ENCODE data around the gene MAPT.
"Not testable (repeated sequence)": the region's sequence is repeated elsewhere in the genome, so short reads cannot be mapped to it uniquely, and the experiment has no call there.

Gene MAPT

DNA sequence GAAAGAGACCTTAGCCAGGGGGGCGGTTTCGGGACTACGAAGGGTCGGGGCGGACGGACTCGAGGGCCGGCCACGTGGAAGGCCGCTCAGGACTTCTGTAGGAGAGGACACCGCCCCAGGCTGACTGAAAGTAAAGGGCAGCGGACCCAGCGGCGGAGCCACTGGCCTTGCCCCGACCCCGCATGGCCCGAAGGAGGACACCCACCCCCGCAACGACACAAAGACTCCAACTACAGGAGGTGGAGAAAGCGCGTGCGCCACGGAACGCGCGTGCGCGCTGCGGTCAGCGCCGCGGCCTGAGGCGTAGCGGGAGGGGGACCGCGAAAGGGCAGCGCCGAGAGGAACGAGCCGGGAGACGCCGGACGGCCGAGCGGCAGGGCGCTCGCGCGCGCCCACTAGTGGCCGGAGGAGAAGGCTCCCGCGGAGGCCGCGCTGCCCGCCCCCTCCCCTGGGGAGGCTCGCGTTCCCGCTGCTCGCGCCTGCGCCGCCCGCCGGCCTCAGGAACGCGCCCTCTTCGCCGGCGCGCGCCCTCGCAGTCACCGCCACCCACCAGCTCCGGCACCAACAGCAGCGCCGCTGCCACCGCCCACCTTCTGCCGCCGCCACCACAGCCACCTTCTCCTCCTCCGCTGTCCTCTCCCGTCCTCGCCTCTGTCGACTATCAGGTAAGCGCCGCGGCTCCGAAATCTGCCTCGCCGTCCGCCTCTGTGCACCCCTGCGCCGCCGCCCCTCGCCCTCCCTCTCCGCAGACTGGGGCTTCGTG, at the start of gene MAPT:
MAPT (plus strand) TSS at position 533 of the 763 bp plus-strand sequence. CDS start 67,784 bp downstream, outside the sequence.
- DNase-seq = peak; percentile 89

DNA sequence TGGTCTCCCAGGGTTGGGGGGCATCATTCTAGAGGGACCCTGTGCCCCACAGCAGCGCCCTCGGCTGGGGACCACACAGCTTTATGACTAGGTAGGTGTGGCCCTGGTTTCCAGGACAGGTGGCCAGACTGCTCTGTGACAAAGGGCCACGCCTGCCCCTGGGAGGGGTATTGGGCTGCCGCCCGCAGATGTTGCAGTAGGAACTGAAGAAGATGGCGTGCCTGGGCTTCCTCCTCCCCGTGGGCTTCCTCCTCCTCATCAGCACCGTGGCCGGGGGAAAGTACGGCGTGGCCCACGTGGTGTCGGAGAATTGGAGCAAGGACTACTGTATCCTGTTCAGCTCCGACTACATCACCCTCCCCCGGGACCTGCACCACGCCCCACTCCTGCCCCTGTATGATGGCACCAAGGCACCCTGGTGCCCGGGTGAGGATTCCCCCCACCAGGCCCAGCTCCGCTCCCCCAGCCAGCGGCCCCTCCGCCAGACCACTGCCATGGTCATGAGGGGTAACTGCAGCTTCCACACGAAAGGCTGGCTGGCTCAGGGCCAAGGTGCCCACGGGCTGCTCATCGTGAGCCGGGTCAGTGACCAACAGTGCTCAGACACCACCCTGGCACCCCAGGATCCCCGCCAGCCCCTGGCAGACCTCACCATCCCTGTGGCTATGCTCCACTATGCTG, 49.5 kb upstream of the MAPT start, which contains the start of gene SPPL2C:
SPPL2C (plus strand) TSS at position 187 of the 681 bp plus-strand sequence; CDS start at position 213, 26 bp downstream.
- DNase-seq = no peak

DNA sequence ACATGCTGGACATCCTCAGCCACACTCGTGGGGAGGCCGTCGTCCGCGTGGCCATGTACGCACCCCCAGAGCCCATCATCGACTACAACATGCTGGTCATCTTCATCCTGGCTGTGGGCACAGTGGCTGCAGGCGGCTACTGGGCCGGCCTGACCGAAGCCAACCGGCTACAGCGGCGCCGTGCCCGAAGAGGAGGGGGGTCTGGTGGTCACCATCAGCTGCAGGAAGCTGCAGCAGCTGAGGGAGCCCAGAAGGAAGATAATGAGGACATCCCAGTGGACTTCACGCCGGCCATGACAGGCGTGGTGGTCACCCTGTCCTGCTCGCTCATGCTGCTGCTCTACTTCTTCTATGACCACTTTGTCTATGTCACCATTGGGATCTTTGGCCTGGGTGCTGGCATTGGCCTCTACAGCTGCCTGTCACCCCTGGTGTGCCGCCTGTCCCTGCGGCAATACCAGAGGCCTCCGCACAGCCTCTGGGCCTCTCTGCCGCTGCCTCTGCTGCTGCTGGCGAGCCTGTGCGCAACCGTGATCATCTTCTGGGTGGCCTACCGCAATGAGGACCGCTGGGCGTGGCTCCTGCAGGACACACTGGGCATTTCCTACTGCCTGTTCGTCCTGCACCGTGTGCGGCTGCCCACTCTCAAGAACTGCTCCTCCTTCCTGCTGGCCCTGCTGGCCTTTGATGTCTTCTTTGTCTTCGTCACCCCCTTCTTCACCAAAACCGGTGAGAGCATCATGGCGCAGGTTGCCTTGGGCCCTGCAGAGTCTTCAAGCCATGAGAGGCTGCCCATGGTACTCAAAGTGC, 48.8 kb upstream of the MAPT start:
- DNase-seq = no peak

DNA sequence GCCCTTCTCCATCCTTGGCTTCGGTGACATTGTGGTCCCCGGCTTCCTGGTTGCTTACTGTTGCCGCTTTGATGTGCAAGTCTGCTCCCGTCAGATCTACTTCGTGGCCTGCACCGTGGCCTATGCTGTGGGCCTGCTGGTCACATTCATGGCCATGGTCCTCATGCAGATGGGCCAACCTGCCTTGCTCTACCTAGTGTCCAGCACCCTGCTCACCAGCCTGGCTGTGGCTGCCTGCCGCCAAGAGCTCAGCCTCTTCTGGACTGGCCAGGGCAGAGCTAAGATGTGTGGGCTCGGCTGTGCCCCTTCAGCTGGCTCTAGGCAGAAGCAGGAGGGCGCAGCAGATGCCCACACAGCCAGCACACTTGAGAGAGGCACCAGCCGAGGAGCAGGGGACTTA, 48.1 kb upstream of the MAPT start:
- DNase-seq = no peak

DNA sequence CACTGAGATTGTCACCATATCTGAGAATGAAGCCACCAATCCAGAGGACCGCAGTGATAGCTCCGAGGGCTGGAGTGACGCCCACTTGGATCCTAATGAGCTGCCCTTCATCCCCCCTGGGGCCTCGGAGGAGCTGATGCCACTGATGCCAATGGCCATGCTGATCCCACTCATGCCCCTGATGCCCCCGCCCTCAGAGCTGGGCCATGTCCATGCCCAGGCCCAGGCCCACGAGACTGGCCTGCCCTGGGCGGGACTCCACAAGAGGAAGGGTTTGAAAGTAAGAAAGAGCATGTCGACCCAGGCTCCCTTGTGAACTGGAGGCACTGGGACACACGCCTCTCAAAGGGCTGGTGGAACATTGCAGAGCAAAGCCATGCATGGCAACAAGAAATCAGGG, 47.7 kb upstream of the MAPT start:
- no peak for DNase-seq

DNA sequence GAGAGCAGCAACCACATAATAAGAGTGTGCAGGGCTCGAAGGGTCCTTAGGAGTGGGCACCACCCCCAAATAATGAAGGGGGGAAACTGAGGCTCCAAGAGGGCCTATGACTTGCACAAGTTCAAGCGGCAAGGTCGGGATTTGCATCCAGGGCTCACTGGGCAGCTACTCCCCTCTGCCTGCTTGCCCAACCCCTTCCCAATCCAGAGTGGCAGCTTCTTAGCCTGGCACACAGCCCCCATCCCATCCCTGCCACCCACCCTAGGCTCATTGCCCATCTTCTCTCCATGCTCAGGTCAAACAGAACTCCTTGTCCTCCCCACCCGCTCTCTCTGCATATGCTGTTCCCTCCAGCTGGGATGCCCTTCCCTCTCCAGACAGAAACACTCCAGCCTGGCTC, 47.3 kb upstream of the MAPT start:
- no peak for DNase-seq

DNA sequence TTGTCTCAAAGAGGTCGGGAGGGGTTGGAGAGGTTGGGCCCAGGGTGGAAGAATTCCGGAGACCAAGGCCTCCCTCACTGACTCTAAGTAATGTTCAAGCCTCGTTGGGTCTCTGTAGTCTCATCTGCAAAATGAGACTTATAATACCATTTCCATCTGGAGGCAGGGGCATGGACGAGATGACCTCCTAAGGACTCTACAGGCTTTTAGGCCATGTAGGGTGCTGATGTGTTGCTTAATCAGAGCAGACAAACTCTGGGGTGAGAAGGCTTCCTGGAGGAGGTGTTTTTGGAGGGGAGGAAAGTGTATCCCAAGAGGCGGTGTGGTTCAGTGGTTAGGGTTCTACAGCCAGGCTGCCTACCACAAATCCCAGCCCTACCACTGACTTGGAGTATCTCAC, 46.6 kb upstream of the MAPT start:
- DNase-seq = no peak

DNA sequence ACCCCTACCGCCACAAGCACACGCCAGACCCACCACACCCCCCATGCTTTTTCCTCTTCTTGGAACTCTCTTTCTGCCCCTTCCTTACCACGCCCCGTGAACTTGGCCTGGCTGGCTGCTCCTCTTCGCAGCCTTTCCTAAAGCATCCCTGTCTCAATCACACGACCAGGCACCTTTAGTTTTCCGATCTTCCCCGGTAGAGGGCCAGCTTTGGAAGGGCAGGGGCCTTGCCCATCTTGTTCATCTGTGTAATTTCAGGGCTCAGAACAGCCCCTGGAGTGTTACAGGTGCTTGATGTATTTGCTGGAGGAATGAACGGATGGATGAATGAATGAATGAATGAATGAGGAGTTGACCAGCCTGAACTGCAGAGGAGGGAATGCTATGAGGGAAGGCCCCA, 45.9 kb upstream of the MAPT start:
- DNase-seq = no peak

DNA sequence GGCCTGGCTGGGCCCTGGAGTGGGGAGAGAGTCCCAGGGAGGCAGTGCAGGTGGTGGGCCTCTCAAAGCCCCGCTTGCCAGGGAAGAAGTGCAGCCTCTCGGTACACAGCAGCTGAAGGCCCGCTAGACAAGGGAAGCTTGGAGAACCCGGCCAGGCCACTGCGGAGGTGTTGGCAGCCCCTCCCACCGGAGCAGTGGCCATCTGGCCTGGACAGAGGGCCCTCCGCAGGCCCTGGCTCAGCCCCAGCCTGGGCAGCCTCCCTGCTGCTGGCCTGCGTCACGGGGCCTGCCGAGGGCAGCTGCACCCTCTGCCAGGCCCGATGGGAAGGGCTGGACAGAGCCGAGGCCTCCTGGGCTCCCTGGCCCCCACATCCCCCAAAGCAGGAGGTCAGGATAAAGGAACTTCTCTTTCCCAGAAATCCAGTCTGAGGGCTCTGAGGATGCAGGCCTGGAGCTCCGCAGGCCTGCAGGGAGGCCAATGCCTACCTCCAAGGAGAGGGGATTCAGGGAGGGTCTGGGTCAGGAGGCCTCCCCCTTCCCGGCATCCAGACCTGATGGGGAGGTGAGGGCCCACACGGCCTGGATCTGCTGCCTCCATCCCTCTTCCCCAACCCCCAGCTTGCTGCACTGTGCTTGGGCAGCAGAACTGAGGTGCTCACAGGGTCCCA, 45.4 kb upstream of the MAPT start:
- no peak for DNase-seq

DNA sequence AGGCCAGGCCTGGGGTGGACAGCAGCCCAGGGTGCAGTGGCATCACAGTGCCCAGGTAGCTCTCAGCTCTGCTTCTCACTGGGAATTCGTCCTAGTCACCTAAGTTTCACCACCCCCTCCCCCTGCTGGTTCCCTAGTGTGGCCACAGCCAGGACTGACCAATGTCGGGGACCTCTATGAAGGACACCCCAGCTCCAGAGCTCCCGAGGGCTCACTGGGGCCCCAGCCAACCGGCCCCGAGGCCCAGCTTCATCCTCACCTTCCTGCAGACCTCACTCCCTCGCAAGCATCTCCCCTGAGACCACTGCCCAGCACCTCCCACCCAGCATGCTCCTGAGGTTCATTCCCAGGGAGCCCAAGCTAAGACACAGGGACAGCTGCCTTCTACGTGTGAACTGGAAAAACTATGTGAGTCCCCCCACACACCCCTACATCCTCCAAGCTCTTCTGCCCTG, 44.8 kb upstream of the MAPT start:
- no peak for DNase-seq

DNA sequence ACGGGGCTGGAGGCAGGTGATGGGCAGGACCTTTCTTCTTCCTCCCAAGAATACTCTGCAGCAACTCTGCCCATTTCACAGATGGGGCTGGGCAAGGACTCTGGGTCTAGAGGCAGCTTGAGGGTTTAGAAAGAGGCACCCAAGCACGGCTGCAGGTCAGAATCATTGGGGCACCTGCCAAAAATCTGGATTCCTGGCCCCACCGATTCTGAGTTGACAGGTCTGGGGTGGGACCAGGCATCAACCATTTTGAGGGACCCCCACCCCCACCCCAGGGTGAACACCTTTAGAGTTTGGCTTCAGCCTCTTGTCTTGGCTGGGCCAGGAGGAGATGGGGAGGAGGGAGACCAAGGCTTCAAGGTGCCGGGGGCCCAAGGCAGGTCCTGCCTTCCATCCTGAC, 44.3 kb upstream of the MAPT start:
- no peak for DNase-seq

DNA sequence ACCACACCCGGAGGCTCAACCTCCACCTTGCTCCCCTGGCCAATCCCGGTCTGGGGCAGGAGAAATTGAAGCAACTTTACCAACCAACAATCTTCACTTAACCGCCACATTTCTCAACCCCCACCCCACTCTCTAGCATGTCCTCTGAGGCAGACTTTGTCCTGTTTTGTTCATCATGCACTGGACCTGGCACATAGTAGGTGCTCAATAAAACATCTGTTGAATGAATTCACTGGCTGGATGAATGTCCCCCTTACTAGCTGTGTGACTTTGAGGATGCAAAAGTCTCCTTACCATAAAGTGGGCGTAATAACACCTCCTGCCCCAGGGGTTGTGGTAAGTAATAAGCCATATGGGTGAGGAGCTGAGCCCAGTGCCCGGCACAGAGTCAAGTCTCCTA, 43.9 kb upstream of the MAPT start:
- DNase-seq = no peak

DNA sequence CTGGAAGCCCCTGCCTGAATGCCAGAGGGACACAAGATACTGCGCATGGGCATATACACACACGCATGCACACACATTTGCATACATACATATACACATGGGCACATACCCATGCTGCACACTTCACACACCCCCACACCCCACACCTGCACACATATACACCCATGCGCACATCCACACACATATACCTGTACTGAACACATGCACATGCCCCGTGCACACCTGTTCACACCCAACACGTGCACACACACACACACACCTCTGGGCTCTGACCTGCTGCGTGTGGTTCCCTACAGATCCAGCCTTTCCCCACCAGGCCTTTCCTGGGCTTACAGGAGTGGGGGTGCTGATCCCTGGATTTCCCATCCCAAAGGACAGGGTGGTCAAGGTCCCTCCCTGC, 43.3 kb upstream of the MAPT start:
- DNase-seq = no peak

DNA sequence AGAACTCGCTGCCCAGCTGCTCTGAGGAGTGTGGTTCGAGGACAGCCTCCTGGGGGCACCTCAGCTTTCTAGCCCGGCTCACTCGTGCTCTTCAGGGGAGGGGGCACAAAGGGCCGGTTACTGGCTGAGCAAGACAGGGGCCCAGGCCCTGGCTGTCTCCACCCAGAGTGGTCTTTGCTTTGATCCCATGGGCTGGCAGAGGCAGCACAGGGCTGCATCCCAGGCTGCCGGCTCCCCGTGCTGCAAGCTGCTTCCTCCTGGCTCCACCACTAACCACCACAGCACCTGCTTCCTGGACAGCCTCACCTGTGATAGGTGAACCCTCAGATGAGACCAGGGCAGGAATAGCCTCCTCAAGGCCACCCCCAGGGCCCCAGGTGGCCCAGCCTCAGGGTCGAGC, 42.9 kb upstream of the MAPT start:
- DNase-seq = no peak

DNA sequence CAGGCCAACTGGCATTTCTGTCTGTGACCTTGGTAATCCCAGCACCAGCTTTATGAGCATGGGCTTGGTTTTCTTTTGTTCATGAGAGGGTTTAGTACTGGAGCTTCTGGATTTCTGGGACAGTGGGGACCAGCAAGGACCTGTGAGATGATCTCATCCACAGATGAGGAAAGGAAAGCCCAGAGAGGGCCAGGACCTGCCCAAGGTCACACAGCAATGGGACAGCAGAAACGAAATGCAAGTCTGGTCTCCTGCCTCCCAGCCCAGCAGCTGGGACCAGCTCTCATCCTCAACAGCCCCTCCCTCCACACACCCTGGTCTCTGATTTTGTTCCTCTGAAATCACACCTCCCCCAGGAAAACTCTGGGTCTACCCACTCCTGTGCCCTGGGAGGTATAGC, 42.5 kb upstream of the MAPT start:
- DNase-seq = no peak

DNA sequence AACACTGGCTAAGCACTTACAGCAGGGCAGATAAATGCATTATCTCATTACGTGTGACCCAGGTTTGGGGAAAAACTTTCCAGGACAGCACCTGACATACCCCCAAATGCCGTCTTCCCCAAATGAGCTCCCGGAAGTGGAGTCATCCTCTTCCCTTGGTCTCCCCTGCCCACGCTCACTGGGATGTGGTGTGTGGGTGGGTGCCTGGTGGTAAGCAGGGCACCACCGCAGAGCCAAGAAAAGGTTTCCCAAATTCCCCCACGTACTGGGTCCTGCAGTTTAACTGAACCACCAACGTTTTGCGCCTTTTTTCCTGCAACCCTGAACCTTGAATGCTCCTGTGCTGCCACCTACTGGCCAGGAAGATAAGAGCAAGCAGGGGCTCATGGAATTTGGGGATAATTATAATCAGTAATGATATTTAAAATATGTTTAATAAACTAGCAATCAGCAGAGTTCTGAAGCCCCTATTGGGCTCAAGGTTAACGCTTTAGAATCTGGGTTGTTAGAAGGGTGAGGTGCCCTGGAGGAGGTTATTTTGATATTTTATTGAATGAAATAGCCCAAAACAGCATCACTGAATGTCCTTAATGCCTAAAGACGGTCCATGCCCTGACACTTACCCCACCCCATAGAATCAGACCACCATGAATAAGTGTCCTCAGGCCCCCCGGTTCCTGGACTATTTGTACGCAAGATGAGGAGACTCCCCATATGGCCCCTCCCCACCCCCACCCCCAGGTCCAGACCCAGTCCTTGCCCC, 41.6 kb upstream of the MAPT start:
- peak; percentile 56 for DNase-seq

DNA sequence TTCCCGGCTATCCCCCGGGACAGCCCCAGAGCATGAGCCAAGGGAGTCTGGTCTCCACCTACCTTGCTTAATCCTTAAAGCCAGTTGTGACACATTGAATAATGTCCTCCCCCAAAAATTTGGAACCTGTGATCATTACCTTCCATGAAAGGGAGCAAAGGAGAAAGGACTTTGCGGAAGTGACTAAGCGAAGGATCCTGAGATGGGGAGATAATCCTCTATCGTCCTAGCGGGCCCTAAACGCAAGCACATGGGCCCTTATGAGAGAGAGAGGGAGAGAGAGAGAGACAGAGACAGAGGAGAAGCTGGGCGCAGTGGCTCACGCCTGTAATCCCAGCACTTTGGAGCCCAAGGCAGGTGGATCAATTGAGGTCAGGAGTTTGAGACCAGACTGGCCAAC, 40.1 kb upstream of the MAPT start:
- DNase-seq = no peak

DNA sequence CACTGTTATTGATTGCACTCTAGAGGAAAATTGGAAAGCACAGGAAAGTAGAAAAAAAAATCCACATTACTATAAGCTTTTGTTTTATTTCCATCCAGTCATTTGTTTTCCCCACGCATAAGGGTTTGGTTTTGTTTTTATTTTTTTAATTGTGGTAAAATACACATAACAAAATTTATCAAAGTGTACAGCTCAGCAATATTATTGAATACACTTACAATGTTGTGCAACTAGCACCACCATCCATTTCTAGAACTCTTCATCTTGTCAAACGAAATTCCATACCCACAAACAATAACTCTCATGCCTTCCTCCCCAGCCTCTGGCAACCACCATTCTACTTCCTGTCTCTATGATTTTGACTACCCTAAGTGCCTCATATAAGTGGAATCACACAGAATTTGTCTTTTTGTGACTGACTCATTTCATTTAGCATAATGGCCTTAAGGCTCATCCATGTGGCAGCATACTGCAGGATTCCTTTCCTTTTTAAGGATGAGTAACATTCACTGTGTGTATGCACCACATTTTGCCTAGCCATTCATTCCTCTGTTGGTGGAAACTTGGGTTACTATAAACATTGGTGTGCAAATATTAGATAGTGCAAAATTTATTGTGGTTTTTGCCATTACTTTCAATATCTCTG, 38.5 kb upstream of the MAPT start:
- DNase-seq = no peak

DNA sequence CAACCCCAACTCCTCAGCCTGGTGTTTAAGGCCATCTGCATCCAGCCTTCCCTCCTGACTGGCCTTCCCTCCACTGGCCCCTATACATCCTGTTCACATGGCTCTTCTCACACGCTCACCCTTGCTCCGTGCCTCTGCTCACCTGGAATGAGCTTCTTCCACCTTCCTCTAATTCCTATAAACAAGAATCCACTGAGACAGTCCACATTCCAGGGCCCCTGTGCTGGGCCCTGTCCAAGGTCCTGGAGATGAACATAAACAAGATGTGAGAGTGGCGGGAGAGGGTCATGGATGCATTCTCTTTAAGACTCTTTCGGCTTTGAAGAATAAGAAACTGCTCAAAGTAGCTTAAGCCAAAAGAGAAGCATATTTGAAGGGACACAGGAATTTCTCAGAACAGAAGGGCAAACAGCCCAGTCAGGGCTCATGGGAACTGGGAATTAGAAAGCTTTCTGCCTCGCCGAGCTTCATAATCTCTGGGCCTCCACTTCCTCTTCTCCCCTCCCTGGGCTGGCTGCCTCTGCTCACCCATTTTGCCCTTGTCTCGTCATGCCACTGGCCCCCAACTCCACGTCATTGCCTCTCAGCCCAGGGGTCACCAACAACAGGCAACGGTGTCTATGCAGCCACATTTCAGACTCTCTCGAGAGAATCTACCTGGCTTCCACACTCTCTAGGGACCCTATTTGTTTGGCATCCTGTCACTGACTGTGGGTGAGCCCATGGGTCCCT, 36.2 kb upstream of the MAPT start:
- no peak for DNase-seq

DNA sequence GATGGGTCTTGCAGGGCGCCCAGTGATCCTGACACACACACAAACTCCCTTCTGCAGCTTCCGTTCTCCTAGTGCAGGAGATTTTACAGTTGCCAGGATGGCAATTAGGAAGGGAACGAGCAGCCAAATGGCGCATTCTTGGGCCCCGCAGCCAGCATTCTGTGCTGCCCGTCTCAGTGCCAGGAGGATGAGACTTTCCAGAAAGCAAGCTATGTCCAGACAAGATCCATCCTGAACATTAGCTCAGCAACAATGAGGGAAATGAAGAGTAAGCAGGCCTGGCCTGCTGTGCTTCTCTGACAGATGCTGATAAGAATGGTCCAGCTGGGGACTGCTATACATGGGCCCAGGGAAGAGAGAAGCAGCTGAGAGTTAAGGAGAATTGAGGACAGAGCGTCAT, 33.2 kb upstream of the MAPT start:
- no peak for DNase-seq

DNA sequence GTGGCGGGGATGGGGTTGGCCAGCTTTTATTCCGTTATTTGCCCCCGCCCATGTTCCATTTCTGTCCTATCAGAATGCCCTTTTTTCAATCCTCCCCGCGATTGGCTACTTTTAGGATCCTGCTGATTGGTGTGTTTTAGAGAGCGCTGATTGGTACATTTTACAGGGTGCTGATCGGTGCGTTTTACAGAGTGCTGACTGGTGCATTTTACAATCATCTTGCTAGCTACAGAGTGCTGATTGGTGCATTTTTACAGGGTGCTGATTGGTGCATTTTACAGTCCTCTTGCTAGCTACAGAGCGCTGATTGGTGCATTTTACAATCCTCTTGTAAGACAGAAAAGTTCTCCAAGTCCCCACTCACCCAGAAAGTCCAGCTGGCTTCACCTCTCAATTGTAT, 32.2 kb upstream of the MAPT start:
- DNase-seq = not testable (repeated sequence)

Measured in CD4-positive, alpha-beta T cell treated with Interleukin-12 subunit alpha and Interleukin-12 subunit beta, for 1 hour (primary cell).